Upper lobe of left lung (tissue), 4 donors: ENCODE measurements around the gene ZYG11B.

ENCODE experiments used
- EP300 ChIP-seq, 4 donors: sonication (generic); formaldehyde crosslinking; IDR thresholded peaks; one replicate each; pipeline ENCODE4 v1.5.1; 2017; ENCODE audit warnings: antibody characterized with exemption in 4 of 4, control low read depth in 2 of 4
- POLR2A ChIP-seq, 4 donors: fragments of 450-650 bp; IDR thresholded peaks; one replicate each; pipeline ENCODE4 v1.5.1; 2016 to 2017; ENCODE audit warnings: antibody characterized with exemption in 4 of 4, mild to moderate bottlenecking in 2 of 4
- POLR2AphosphoS5 ChIP-seq, 2 donors: sonication (generic); formaldehyde crosslinking; IDR thresholded peaks; one replicate each; pipeline ENCODE4 v1.5.1; 2017; ENCODE audit warnings: antibody characterized with exemption in 2 of 2
- TF ChIP-seq, protein P1 (sequence below), 6 experiments: fragments of 450-650 bp in 4 of 6; fragments of 200-600 bp in 2 of 6; sonication (generic) in 2 of 6; IDR thresholded peaks; one replicate each; pipeline ENCODE4 v1.5.1; 2016 to 2019; ENCODE audit warnings: antibody characterized with exemption in 6 of 6

DNA sequence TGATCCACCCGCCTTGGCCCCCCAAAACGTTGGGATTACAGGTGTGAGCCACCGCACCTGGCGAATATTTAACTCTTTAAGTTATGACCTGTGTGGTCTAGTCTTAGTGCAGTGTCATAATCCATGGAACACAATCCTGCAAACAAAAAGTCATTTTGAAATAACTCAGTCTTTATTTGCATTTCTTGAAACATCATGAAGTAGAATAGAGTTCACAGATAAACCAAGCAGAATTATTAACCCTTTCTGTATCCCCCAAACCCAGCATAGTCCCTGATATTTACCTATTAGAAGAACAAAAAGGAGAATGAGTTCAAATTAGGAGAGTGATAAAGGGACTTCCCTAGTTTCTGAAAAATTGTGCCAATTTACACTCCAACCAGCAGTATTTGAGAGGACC, 19.9 kb downstream of the ZYG11B start:
- TF ChIP-seq, protein P1, sequence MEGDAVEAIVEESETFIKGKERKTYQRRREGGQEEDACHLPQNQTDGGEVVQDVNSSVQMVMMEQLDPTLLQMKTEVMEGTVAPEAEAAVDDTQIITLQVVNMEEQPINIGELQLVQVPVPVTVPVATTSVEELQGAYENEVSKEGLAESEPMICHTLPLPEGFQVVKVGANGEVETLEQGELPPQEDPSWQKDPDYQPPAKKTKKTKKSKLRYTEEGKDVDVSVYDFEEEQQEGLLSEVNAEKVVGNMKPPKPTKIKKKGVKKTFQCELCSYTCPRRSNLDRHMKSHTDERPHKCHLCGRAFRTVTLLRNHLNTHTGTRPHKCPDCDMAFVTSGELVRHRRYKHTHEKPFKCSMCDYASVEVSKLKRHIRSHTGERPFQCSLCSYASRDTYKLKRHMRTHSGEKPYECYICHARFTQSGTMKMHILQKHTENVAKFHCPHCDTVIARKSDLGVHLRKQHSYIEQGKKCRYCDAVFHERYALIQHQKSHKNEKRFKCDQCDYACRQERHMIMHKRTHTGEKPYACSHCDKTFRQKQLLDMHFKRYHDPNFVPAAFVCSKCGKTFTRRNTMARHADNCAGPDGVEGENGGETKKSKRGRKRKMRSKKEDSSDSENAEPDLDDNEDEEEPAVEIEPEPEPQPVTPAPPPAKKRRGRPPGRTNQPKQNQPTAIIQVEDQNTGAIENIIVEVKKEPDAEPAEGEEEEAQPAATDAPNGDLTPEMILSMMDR (IDR thresholded peaks at IDR 0.05): no peak
- no peak for TF ChIP-seq POLR2AphosphoS5 (IDR thresholded peaks at IDR 0.05)
- no peak for TF ChIP-seq POLR2A (IDR thresholded peaks at IDR 0.05)
- TF ChIP-seq EP300 (IDR thresholded peaks at IDR 0.05): no peak
